Upper lobe of left lung (tissue), 6 donors: ENCODE results near the gene EYS. TPM values are rescaled to one million over a fixed set of nuclear protein-coding genes. Genes with fewer than 3 reads are reported as not detected.

Experiments used
- ATAC-seq, 2 donors: fragments of 200-7000 bp; cut with Tn5 transposase; one replicate each; pipeline ENCODE4 v1.9.1; 2022; ENCODE audit warnings: mild to moderate bottlenecking in 2 of 2, moderate library complexity in 2 of 2; ENCODE audit not compliant: low FRiP score in 2 of 2
- DNase-seq, 2 donors: peaks; one replicate each; pipeline ENCODE4 v3.0.0-alpha.2; 2019 to 2020
- H3K27ac ChIP-seq, 4 donors: fragments of 200-600 bp; sonication (generic); one replicate each; pipeline ENCODE4 v1.5.1; 2016 to 2019
- H3K27me3 ChIP-seq, 4 donors: fragments of 200-600 bp; sonication (generic); one replicate each; pipeline ENCODE4 v1.5.1; 2017 to 2019
- H3K36me3 ChIP-seq, 4 donors: fragments of 200-600 bp; sonication (generic); one replicate each; pipeline ENCODE4 v1.5.1; 2016 to 2019
- H3K4me1 ChIP-seq, 4 donors: fragments of 200-600 bp; sonication (generic); one replicate each; pipeline ENCODE4 v1.5.1; 2018 to 2019
- H3K4me3 ChIP-seq, 4 donors: fragments of 200-600 bp; sonication (generic); one replicate each; pipeline ENCODE4 v1.5.1; 2017 to 2019; ENCODE audit warnings: mild to moderate bottlenecking in 2 of 4, moderate library complexity in 1 of 4
- H3K9me3 ChIP-seq, 4 donors: fragments of 200-600 bp; sonication (generic); one replicate each; pipeline ENCODE4 v1.5.1; 2018 to 2019
- EP300 ChIP-seq, 4 donors: sonication (generic); formaldehyde crosslinking; IDR thresholded peaks; one replicate each; pipeline ENCODE4 v1.5.1; 2017; ENCODE audit warnings: antibody characterized with exemption in 4 of 4, control low read depth in 2 of 4
- POLR2A ChIP-seq, 4 donors: fragments of 450-650 bp; IDR thresholded peaks; one replicate each; pipeline ENCODE4 v1.5.1; 2016 to 2017; ENCODE audit warnings: antibody characterized with exemption in 4 of 4, mild to moderate bottlenecking in 2 of 4
- POLR2AphosphoS5 ChIP-seq, 2 donors: sonication (generic); formaldehyde crosslinking; IDR thresholded peaks; one replicate each; pipeline ENCODE4 v1.5.1; 2017; ENCODE audit warnings: antibody characterized with exemption in 2 of 2
- WGBS, 2 donors: methylation state at CpG; one replicate each; pipeline ENCODE4 v1.1.5; 2017 to 2018; 5-methylcytosine and 5-hydroxymethylcytosine counted together
- total RNA-seq, 6 donors: library from RNA; depleted of rRNA in 4 of 6; stranded (reverse); fragments of >200 nt in 4 of 6; gene quantifications; one replicate each; pipeline versions ENCODE4 v1.1.0 to v1.2.1, GENCODE V29; 2016 to 2021
- TF ChIP-seq, protein P1 (sequence below), 6 experiments: fragments of 450-650 bp in 4 of 6; fragments of 200-600 bp in 2 of 6; sonication (generic) in 2 of 6; IDR thresholded peaks; one replicate each; pipeline ENCODE4 v1.5.1; 2016 to 2019; ENCODE audit warnings: antibody characterized with exemption in 6 of 6
- donor health status: DM: no; HTN: no; CAD: no; lungs with moderate emphysema.
- donor health status: DM: no; HTN: yes; CAD: no; lungs with severe emphysema.

The EYS gene
- total RNA-seq, 6 donors from 2014 or later, result under 0.01 to 0.46 (median 0.28) TPM; not detected in 2

DNA sequence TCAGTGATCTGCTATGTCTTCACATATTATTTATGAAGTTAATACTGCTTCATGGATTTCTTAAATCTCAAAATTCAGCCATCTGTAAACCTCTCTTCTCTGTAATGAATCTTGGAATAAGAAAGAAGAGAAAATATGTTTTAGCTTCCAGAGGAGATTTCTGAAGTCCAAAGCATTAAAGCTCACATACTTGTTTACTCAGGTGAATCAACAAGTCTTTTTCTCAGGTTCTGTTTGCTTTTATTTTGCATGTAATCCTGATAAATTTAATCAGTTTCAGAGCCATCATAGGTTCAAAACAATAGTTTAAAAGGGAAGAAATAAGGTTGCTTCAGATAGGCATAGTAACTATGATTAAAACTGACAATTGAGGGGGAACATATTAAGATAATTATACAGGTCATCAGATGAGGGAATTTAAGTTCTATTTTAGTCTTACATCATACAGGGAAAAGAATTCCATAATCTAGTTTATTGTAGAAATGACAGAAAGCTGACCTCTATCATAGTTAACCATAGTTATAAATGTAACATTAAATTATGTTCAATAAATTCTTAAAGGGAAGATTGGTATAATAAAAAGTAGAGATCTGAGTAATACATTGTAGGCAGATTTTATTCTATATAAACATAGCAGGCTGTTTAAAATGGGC, 716.2 kb downstream of the EYS start:
- H3K4me1 ChIP-seq, result no peaks in the 10 kb centered on the region
- no peaks in the 10 kb centered on the region for H3K36me3 ChIP-seq
- ATAC-seq (no peak), DNase-seq (no peak)
- H3K9me3 ChIP-seq, result no peaks in the 10 kb centered on the region
- TF ChIP-seq POLR2A (IDR thresholded peaks at IDR 0.05), result no peak
- no peak for TF ChIP-seq POLR2AphosphoS5 (IDR thresholded peaks at IDR 0.05)
- TF ChIP-seq, protein P1, sequence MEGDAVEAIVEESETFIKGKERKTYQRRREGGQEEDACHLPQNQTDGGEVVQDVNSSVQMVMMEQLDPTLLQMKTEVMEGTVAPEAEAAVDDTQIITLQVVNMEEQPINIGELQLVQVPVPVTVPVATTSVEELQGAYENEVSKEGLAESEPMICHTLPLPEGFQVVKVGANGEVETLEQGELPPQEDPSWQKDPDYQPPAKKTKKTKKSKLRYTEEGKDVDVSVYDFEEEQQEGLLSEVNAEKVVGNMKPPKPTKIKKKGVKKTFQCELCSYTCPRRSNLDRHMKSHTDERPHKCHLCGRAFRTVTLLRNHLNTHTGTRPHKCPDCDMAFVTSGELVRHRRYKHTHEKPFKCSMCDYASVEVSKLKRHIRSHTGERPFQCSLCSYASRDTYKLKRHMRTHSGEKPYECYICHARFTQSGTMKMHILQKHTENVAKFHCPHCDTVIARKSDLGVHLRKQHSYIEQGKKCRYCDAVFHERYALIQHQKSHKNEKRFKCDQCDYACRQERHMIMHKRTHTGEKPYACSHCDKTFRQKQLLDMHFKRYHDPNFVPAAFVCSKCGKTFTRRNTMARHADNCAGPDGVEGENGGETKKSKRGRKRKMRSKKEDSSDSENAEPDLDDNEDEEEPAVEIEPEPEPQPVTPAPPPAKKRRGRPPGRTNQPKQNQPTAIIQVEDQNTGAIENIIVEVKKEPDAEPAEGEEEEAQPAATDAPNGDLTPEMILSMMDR (IDR thresholded peaks at IDR 0.05), result no peak
- no peak for TF ChIP-seq EP300 (IDR thresholded peaks at IDR 0.05)
- no peak overlapping the region for H3K4me3 ChIP-seq
- no peaks in the 10 kb centered on the region for H3K27me3 ChIP-seq
- H3K27ac ChIP-seq, result no peak overlapping the region

DNA sequence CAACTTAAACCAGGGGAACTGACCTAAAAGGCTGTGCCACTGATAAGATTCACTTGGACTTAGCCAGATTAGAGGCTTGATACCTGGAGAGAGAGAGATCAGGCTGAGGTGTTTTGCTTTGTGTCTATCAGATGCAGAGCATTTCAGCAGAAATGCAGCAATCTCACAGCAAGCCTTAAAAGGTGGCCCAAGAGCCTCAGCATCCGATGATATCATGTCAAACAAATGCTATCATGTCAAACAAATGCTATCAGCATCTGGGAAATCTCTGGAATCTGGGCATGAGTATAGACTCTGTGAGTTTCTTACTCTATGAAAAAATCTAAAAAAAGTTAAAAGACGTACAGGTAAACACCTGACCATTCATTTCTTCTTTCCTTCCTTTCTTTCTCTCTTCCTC, 718.9 kb downstream of the EYS start:
- TF ChIP-seq EP300 (IDR thresholded peaks at IDR 0.05), result no peak
- TF ChIP-seq POLR2A (IDR thresholded peaks at IDR 0.05), result no peak
- TF ChIP-seq, protein P1 (IDR thresholded peaks at IDR 0.05), result no peak
- no peak for TF ChIP-seq POLR2AphosphoS5 (IDR thresholded peaks at IDR 0.05)
- DNase-seq (no peak), ATAC-seq (no peak)
- no peaks in the 10 kb centered on the region for H3K4me1 ChIP-seq
- no peak overlapping the region for H3K4me3 ChIP-seq
- no peaks in the 10 kb centered on the region for H3K36me3 ChIP-seq
- H3K27me3 ChIP-seq, result no peaks in the 10 kb centered on the region
- H3K9me3 ChIP-seq, result no peaks in the 10 kb centered on the region
- WGBS, 2 donors, result 46 to 52% methylated on average over 2 of the region's 2 CpGs
- H3K27ac ChIP-seq, result no peak overlapping the region

DNA sequence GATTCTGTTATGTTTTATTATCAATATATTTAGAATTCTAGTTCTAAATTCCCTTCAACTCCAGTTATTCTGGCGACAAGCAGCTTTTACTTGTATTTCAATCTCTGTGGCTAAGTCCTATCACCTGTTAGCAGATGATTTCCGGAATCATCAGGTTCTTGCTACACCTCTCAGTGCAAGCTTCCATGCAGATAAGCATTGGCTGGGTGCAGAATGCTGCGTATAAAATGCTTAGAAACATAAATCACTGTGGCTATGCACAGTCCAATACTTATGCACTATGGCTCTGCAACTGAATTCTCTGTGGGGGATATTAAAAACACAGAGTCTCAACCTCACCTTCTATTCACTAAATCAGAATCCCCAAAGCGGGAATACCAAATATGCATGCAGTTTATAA, 720.0 kb downstream of the EYS start:
- no peak overlapping the region for H3K27ac ChIP-seq
- H3K9me3 ChIP-seq, result no peaks in the 10 kb centered on the region
- H3K4me1 ChIP-seq, result no peaks in the 10 kb centered on the region
- ATAC-seq (no peak), DNase-seq (no peak)
- TF ChIP-seq POLR2A (IDR thresholded peaks at IDR 0.05) (no peak), EP300 (IDR thresholded peaks at IDR 0.05) (no peak), POLR2AphosphoS5 (IDR thresholded peaks at IDR 0.05) (no peak)
- TF ChIP-seq, protein P1 (IDR thresholded peaks at IDR 0.05), result no peak
- no peak overlapping the region for H3K4me3 ChIP-seq
- no peaks in the 10 kb centered on the region for H3K27me3 ChIP-seq
- 83 to 85% methylated on average over 4 of the region's 4 CpGs for WGBS, 2 donors
- H3K36me3 ChIP-seq, result no peaks in the 10 kb centered on the region

GRCh38 chr6:64985726-64986125, 721.3 kb downstream of the EYS start:
- Histone ChIP-seq H3K27ac (no peak overlapping the region), H3K27me3 (no peaks in the 10 kb centered on the region), H3K4me1 (no peaks in the 10 kb centered on the region), H3K4me3 (no peak overlapping the region), H3K36me3 (no peaks in the 10 kb centered on the region), H3K9me3 (no peaks in the 10 kb centered on the region)
- WGBS, 2 donors, result 50 to 51% methylated on average over 4 of the region's 4 CpGs
- no peak for TF ChIP-seq EP300 (IDR thresholded peaks at IDR 0.05)
- TF ChIP-seq POLR2A (IDR thresholded peaks at IDR 0.05), result no peak
- no peak for TF ChIP-seq POLR2AphosphoS5 (IDR thresholded peaks at IDR 0.05)
- TF ChIP-seq, protein P1 (IDR thresholded peaks at IDR 0.05), result no peak
- DNase-seq (no peak), ATAC-seq (no peak)

GRCh38 chr6:64984948-64985347, 722.1 kb downstream of the EYS start:
- ATAC-seq (no peak), DNase-seq (no peak)
- Histone ChIP-seq H3K27me3 (no peaks in the 10 kb centered on the region), H3K4me1 (no peaks in the 10 kb centered on the region), H3K4me3 (no peak overlapping the region), H3K36me3 (no peaks in the 10 kb centered on the region), H3K9me3 (no peaks in the 10 kb centered on the region), H3K27ac (no peak overlapping the region)
- WGBS, 2 donors, result 80 to 91% methylated on average over 1 of the region's 1 CpG
- TF ChIP-seq POLR2A (IDR thresholded peaks at IDR 0.05), result no peak
- TF ChIP-seq EP300 (IDR thresholded peaks at IDR 0.05), result no peak
- TF ChIP-seq, protein P1 (IDR thresholded peaks at IDR 0.05), result no peak
- no peak for TF ChIP-seq POLR2AphosphoS5 (IDR thresholded peaks at IDR 0.05)
